T-helper 1 cell treated with Interleukin-12 subunit alpha and Interleukin-12 subunit beta and Interleukin-4 antibody, amounts not matched to agents 30 ng/mL and 1 ng/mL, for 36 hours (primary cell): ENCODE results near the gene ORAI3. TPM values are rescaled to one million over a fixed set of nuclear protein-coding genes. Genes with fewer than 3 reads are reported as not detected.

ENCODE experiments used
- intact Hi-C: fragments of 100-400 bp; cut with micrococcal nuclease; formaldehyde crosslinking; loops from one replicate; pipeline ENCODE4 v1.15.1; 2024
- total RNA-seq: library from RNA; stranded (reverse); gene quantifications from 2 replicates; pipeline ENCODE4 v1.2.3, GENCODE V29; 2022

Gene ORAI3
- total RNA-seq, 1 donor from 2014 or later = 22.3 TPM

DNA sequence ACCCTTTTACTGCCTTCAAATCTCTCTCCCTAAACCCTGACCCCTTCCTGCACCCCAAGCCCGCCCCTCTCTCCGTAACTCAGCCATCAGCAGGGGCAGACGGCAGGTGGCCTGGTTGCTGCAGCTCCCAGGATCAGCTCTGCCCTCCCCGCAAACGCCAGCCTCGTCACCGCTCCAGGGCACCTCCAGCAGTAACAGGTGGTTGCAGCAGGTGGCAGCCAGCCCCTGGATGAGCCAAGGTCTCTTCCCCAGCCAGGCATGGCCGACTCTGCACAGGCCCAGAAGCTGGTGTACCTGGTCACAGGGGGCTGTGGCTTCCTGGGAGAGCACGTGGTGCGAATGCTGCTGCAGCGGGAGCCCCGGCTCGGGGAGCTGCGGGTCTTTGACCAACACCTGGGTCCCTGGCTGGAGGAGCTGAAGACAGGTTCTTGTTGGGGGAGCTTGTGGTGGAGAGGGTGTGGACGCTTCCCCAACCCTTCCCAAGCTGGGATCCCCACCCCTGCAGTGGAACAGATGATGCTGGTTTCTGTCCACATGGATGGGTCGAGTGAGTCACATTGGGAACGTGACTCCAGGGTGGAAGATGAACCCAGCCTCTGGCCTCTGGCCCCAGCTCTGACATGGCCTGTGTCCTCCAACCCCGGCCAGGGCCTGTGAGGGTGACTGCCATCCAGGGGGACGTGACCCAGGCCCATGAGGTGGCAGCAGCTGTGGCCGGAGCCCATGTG is 36.7 kb downstream of the ORAI3 start:
- intact Hi-C loops = loop anchor here (1.0 to 10.0 kb wide), 8 partner anchors 12 to 879 kb away; partner anchors contain the start of genes STX4, VKORC1, ZNF646 and ZNF668

DNA sequence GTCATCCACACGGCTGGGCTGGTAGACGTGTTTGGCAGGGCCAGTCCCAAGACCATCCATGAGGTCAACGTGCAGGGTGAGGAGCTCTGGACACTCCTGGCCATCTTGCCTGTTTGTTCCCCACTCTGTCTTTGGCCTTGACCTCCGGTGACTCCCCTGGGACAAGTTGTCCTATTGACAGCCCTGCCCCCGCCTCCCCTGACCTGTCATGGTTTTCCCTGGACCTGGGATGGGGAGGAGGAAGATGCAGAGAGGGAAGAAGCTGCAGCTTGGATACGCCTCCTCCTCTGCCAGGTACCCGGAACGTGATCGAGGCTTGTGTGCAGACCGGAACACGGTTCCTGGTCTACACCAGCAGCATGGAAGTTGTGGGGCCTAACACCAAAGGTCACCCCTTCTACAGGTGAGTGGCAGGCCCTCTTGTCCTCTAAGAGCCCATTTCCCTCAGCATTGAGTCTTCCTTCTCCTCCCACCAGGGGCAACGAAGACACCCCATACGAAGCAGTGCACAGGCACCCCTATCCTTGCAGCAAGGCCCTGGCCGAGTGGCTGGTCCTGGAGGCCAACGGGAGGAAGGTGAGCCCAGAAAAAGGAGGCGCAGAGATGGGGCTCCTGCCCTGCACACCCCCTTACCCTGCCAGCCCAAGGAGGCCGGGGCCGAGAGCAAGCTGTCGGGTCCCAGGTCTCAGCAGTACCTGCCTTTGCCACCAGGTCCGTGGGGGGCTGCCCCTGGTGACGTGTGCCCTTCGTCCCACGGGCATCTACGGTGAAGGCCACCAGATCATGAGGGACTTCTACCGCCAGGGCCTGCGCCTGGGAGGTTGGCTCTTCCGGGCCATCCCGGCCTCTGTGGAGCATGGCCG is 37.5 kb downstream of the ORAI3 start:
- intact Hi-C loops = loop anchor here (10.0 kb wide), 1 partner anchor 878 kb away; no protein-coding TSS in a partner anchor

DNA sequence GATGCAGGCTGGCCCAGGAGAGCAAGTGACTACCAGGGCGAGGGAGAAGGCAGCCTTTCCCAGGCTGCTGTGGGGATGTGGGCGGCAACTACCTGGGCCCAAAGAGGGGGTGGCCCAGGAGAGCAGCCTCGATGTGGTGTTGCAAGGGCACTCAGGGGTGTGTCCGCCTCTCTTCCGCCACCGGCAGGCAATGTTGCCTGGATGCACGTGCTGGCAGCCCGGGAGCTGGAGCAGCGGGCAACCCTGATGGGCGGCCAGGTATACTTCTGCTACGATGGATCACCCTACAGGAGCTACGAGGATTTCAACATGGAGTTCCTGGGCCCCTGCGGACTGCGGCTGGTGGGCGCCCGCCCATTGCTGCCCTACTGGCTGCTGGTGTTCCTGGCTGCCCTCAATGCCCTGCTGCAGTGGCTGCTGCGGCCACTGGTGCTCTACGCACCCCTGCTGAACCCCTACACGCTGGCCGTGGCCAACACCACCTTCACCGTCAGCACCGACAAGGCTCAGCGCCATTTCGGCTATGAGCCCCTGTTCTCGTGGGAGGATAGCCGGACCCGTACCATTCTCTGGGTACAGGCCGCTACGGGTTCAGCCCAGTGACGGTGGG is 38.8 kb downstream of the ORAI3 start:
- intact Hi-C loops = loop anchor here (10.0 kb wide), 1 partner anchor 877 kb away; no protein-coding TSS in a partner anchor

DNA sequence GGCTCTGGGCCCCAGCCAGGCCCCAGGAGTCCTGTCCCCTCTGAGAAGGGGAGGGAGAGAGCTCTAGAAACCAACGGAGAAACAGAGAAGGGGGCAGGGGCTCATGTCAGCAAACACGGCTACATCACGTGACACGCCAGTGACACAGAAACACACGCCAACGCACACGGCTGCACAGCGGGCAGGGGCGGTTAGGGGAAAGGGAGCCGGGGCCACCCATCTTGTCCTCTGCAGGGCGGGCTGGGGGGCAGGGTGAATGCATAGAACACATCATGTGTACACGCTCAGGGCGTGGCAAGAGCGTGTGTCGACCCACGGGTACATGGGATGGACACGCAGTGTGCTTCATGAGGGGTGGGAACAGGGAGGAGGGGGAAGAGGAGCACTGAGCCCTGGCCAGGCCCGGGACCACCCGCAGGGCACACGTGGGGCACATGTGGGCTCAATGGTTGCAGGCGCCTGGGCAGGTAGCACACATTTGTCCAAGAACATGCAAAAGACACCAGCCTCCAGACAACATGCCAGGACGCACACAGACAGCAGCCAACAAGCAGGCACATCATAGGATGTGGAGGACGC is 40.7 kb downstream of the ORAI3 start:
- intact Hi-C loops = loop anchor here (10.0 kb wide), 3 partner anchors 365 to 875 kb away; partner anchors contain the start of genes COX6A2 and ITGAX

DNA sequence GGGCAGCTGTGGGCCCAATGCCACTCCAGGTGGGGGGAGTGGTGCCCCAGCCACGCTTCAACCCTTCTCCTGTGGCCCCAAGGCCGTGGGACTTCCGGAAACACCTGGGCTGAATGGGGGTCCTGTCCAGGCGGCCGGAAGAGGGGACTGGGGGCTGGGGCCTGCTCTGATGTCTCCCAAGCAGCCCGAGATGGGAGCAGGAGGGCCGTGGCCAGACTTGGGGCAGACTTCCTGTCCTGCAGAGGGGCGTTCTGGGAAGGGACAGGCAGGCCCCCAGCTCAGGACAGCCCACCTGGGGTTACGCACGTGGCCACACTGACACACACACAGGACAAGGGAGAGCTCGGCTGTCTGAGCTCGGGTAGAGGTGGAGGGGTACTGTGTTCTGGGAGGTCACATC is 41.2 kb downstream of the ORAI3 start:
- intact Hi-C loops = loop anchor here (10.0 kb wide), 2 partner anchors 365 to 435 kb away; partner anchors contain the start of genes COX6A2 and ITGAX

DNA sequence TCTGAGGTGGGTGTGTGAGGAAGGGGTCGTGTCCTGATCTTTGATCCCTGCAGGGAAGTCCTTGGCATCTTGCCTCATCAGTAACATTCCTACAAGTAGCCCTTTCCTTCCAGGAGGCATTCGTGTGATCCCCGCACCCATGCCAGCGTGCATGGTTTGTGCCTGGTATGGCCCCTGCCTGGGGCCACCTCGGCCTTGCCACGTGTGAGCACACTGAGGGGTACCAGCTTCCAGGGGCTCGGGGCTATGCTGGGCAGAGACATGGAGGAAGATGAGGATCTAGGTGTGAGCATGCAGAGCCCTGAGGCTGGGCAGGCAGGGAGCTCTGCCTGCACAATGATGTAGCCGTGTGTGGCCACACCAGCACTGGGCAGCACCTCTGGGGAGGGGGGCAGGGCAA is 42.2 kb downstream of the ORAI3 start:
- intact Hi-C loops = loop anchor here (10.0 kb wide), 2 partner anchors 364 to 434 kb away; partner anchors contain the start of genes COX6A2 and ITGAX

DNA sequence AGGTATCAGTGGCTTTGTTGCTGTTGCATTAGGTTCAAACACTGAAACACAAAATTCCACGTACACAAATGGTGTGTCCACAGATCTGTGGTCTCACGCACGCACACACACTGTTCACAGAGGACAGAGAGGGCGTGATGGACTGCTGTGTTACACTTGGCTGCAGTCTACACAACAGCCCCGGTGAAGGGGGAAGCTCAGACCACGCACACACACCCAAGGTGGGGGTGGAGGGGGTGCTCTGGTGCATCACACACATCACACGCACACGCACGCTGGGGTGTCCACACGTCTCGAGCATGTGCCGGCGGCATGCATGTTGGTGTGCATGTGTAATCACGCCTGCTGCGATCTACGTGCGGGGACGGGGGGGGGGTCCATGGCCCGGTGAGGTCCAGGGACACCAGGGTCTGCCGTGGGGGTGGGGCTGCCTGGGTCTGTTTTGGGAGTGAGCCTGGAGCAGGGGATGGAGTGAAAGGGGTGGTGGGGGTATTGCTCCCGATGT is 43.5 kb downstream of the ORAI3 start:
- intact Hi-C loops = loop anchor here (10.0 kb wide), 2 partner anchors 362 to 432 kb away; partner anchors contain the start of genes COX6A2 and ITGAX

DNA sequence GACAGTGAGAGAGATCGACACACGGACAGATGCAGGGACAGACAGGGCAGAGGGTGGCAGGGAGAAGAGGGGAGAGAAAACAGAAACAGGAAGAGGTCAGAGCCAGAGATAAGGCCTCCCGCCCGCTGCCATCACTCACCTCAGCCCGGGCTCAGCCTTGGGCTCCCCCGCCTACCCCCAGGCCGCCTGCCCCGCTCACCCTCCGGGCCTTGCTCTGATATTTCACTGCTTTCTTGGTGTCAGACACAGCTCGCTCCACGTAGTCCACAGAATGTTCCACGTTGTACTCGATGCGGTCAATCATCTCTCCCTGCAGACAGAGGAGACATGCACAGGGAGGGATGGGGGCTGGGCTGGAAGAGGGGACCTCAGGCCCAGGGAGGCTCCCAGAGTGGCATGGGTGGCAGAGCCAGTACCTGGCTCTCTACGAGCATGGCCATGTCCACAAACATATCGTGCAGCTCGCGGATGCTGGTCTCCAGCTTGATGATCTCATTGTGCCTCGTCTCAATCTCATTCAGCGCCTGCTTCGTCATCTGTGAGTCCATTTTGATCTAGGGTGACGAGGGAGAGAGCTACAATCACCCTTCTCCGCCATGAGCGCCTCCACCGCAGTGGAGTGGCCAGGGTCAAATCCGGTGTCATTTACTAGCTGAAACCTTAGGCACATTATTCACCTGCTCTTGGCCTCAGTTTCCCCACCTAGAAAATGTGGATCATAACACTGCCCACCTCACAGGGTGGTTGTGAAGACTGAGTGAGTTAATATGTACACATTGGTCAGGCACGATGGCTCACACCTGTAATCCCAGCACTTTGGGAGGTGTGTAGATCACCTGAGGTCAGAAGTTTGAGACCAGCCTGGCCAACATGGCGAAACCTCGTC is 44.3 kb downstream of the ORAI3 start:
- intact Hi-C loops = loop anchor here (10.0 kb wide), 2 partner anchors 362 to 432 kb away; partner anchors contain the start of genes COX6A2 and ITGAX

DNA sequence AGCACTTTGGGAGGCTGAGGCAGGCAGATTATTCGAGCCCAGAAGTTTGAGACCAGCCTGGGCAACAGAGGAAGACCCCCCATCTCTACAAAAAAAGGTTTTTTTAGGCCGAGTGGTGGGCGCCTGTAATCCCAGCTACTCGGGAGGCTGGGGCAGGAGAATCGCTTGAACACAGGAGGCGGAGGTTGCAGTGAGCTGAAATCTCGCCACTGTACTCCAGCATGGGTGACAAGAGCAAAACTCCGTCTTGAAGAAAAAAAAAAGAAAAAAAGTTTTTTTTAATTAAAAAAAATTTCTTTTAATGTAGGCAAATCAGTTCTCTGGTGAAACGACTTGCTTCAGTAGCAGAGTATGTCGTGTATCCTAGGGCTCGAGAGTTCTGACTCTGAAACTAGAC is 47.1 kb downstream of the ORAI3 start:
- intact Hi-C loops = loop anchor here (5.0 to 10.0 kb wide), 3 partner anchors 181 to 429 kb away; partner anchors contain the start of genes COX6A2 and ITGAX

DNA sequence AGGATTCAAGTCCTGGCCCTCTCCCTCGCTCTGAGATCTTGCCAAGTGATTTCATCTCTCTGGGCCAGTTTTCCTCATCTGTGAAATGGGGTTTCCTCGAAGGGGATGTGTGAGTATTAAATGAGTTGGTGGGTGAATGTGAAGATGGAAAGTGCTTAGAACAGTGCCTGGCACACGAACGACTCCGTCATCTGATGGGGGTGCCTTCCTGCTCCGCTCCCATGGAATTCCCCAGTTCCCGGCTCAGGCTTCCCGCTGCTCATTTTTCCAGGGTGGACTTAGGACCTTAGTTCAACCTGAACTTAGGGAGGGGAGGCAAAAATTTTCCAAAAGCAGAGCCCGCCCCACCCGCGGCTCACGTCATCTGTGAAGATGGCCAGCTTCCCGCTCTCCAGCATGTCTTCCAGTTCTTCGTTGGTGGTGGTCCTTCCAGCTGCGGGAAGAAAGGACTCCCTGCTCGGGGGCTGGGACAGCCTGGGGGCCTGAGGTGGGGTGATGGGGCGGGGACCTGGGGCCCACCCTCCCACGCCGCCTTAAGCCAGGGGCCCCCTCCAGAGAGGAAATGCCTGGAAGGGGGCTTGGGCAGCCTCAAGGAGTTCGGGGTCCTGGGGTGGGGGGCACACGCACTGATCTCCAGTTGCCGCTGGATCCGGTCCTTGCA is 47.6 kb downstream of the ORAI3 start:
- intact Hi-C loops = loop anchor here (5.0 to 10.0 kb wide), 3 partner anchors 181 to 428 kb away; partner anchors contain the start of genes COX6A2 and ITGAX

DNA sequence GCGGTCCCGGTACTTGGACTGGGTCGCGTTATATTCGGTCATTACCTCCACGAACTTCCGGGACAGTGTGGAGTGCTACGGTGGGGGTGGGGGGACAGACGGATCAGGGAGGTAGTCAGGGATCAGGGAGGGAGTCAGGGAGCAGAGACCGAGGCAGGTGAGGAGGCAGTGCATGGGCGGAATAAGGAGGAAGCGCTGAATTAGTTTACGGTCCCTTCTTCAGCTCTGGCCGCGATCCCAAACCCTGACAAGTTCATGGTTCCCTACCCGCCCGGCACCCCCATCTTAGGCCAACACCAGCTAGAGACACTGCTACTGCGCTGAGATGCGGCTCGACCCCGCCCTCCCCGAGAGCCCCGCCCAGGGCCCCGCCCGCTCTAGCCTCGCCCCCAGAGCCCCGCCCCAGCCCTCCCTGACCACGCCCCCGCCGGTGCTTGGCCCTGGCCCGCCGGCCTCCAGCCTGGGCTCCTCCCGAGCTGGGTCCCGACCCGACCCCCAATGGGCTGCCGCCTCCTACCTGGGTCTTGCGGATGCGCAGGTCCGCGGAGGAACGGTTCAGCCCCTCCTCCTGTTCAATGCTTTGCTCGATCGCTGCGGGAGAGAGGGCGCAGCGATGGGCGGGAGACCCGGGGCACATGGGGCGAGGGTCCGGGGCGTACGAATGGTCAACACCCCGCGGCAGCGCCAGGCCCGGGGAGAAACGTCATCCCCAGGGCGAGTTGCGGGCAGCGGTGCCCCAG is 48.3 kb downstream of the ORAI3 start:
- intact Hi-C loops = loop anchor here (1.0 to 10.0 kb wide), 15 partner anchors 12 to 876 kb away; partner anchors contain the start of genes ARMC5, CFAP119, COX6A2 and HSD3B7

DNA sequence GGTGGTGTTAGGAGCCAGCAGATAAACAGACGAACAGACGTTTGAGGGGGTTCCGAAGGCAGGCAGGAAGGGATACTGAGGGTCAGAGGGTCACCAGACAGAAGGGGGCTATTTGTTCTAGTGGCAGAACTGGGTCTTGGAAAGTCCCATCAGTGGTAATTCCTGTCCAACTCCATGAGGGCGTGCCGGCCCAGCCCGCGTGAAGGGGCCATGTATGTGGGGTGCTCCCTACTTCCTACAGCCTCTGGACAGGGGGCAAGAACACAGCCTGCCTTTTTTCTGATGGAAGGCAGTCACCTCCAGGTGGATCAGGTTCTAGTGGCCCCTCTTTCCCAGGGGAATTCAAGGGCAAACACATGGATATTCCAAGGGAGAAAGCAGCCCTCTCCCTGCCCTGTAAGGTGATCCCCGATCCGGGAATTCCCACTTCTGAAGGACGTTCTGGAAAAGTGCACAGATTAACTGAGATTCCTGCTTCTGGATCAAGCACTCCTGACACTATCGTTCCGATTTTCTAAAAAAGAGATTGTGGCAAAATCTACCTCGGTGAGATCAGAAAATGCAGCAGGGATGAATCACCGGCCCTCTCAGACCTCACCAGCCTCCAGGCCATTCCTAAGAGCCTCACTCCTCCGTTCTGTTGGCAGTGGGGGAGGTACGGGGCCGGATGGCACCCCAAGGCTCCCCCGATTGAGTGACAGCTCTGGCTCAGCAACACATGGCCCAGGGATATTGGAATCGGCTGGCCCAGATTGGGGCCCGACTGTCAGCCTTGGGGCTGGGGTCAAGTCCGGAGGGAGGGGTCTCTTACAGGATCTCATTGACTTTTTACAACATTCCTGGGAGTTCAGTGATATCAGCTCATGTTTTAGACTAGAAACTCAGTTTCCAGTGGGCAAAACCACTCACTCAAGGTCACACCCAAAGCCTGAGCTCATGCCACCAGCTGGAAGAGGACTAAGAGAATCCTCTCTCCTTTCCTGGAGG is 49.1 kb downstream of the ORAI3 start:
- intact Hi-C loops = loop anchor here (1.0 to 10.0 kb wide), 15 partner anchors 12 to 875 kb away; partner anchors contain the start of genes ARMC5, CFAP119, COX6A2 and HSD3B7

DNA sequence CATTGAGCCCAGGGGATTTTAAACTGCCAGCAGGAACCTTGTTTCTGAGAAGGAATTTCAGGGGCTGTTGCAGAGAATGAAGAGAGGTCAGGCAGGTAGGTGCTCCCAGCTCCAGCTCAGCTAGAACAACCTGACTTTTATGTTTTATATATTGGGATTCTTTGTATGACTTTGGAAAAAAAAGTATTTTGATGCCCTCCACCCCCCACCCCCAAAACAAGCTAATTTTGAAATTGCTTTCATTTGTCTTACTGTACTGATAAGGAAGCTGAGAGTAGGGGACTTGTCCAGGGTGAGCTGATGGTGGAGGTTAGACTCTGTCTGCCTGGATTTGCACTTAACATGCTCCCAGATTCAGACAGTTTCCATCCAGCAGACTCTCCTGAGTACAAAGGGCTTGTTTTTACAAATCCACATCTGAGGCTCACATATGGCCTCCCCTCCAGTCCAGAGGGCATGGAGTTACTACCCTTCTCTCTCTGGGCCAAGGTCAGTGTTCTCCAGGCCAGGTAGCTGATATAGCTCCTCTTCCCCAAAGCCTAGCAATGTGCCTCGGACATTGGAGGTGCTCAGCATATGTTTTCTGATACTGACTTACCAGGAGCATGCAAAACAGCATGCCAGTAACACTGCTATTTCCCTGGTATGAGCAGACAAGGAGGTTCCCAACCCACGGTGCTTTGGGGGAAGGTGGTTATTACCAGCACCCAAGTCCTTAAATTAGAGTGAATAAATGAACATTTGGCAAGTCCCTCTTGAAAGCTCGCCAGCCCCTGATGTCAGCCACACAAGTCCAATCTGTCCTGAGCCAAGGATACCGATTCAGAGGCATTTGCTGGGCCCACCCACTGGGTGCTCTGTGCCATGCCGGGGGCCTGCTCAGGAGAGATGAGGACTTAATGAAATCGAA is 50.2 kb downstream of the ORAI3 start:
- intact Hi-C loops = loop anchor here (5.0 to 10.0 kb wide), 3 partner anchors 178 to 426 kb away; partner anchors contain the start of genes COX6A2 and ITGAX

DNA sequence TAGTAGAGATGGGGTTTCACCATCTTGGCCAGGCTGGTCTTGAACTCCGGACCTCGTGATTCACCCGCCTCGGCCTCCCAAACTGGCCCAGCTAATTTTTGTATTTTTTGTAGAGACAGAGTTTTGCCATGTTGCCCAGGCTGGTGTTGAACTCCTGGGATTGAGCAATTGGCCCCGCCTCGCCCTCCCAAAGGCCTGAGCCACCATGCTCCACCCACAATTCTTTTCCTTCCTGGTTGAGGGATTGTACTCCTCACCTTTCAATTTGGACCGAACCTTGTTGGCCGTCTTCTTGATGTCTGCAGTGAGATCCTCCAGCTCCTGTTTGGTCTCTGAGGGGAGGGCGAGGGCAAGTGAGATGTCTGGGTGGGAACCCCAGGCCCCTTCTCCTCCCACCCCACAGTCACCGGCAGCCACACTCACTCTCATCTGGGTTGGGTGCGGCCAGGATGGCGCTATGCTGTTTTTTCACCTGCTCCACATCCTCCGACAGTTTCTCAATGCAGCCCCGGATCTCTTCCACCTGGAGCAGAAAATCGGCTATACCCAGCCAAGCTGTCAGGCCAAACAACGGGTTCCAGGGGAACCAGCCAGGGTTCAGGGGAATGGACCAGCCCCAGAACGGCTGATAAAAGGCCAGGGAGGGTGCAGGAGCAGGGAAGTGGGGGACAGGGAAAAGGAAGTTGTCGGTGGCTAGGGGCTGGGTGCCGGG is 52.0 kb downstream of the ORAI3 start:
- intact Hi-C loops = no loop called here
